DND-41 (cell line): Measurements from ENCODE around the gene EPB41.
"Not testable (repeated sequence)": the region's sequence is repeated elsewhere in the genome, so short reads cannot be mapped to it uniquely, and the experiment has no call there.

Experiments
- CTCF ChIP-seq: IDR thresholded peaks from 2 replicates; pipeline ENCODE4 v1.5.1; 2012; ENCODE audit warnings: borderline replicate concordance, low read length, moderate library complexity, mild to moderate bottlenecking; ENCODE audit not compliant: poor library complexity, severe bottlenecking; ENCODE audit errors: extremely low read depth
- EZH2 ChIP-seq: IDR thresholded peaks from 3 replicates; pipeline ENCODE4 v1.6.1; 2012; ENCODE audit warnings: borderline replicate concordance, low read depth, mild to moderate bottlenecking, moderate library complexity, low read length, inconsistent platforms; ENCODE audit not compliant: severe bottlenecking

- TF ChIP-seq CTCF, EZH2: not testable (repeated sequence)
These were observed 39.2 kb upstream of the EPB41 start for GRCh38 chr1:28875134-28875533.
